ENCODE results near the gene CXCR4. TPM values are rescaled to one million over a fixed set of nuclear protein-coding genes. Genes with fewer than 3 reads are reported as not detected.

CXCR4 gene
- total RNA-seq: 4.4 TPM
- long read RNA-seq, partial matches to known transcripts: 0 of 3 reads
- long read RNA-seq, other reads (novel, unspliced or antisense): 0 of 3 reads

DNA sequence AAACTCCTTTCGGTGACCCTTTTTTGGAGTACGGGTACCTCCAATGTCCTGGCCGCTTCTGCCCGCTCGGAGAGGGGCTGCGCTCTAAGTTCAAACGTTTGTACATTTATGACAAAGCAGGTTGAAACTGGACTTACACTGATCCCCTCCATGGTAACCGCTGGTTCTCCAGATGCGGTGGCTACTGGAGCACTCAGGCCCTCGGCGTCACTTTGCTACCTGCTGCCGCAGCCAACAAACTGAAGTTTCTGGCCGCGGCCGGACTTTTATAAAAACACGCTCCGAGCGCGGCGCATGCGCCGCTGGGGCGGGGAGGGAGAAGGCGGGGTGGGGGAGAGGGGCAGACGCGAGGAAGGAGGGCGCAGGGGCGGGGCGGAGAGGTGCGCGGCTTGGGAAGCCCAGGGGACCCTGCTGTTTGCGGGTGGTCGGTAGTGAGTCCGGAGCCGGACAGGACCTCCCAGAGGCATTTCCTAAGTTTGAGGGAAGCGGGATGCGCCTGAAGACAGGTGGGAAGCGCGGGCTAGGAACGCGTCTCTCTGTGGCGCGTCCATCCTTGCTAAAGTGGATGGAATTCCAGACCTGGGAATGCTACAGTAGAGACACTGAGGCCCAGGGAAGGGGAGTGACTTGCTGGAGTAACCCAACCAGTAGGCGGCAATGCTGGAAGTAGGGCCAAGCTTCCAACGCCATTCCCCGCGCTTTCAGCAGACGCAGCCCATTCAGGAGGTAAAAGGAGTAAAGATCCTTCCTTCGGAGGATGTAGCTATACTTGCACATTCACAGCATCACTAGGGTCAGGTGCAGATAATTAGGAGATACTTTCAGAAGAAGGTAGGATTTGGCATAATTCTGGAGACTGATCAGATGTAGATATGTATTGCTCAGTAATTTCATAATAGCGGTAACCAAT lies at the start of gene CXCR4:
Gene CXCR4, minus strand, starts transcription at position 241 of the 910 bp plus-strand sequence. Its CDS starts 89 bp downstream, at position 152.
- intact Hi-C loops (cut with DNase I): loop anchor here (5.0 to 10.0 kb wide), 2 partner anchors 203 to 259 kb away; no protein-coding TSS in a partner anchor
- DNase-seq (ENCODE audit: low spot score): peak; percentile 93

DNA sequence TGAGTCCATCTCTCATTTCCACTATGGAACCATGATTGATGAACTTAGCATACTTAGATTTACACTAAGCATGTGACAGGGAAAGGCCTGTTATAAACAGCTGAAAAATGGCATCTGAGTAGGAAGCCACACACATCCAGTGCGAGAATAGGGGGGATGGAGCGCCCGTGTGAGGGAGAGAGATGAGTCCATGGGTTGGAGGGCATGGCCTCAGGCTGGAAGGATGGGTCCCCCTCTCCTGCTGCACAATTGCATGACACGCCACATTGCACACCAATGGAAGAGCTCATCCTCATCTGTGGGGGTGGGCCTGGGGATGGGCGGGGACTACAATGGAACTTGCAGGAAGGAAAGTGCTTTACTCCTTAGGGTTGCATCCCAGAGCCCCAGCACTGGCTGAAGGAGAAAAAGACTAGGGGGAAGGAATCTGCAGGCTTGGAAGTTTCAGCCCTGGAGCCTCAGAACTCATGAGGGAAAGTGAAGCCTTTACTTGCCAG lies 46.4 kb upstream of the CXCR4 start:
- intact Hi-C loops (cut with DNase I): no loop called here

DNA sequence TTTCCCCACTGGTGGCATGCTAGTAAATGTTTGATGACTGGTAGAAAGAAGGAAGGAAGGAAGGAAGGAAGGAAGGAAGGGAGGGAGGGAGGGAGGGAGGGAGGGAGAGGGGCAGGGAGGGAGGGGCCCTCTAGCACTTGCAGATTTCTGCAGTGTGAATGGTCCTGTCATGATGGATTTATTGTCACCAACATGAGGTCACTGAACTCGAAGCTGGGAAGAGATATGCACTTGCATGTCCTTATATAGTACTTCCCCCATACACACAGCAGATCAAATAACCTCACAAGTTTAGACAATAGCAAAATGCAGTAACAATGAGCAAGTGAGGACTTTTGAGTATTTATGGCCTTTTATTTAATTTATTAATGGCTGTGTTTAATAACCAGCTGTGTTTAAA lies 44.5 kb upstream of the CXCR4 start:
- intact Hi-C loops (cut with DNase I): no loop called here
- DNase-seq (ENCODE audit: low spot score): no peak

More for the DNA sequence above, 46.4 kb upstream of the CXCR4 start:
- DNase-seq (ENCODE audit: low spot score): no peak

- no peak for DNase-seq (ENCODE audit: low spot score)
- intact Hi-C loops (cut with DNase I): no loop called here
Observed at GRCh38 chr2:136156411-136156810, 38.5 kb upstream of the CXCR4 start.

DNA sequence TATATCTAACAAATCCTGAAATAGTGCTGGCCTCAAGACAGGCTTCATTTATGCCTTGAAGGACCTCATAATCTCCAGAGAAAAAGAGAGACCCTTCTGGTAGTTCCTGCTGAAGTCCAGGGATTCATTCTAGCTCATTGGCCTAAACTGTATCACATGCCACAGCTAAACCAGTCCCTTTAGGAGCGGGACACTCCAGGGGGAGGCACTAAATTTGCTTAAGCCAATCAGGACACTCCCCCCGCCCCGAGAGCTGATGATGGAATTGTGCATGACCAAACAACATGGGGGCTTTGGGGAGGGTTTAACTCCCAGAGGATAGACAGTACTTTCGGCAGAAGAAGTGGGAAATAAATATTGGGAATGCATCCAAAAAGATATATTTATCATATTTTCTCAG lies 36.4 kb upstream of the CXCR4 start:
- no peak for DNase-seq (ENCODE audit: low spot score)
- intact Hi-C loops (cut with DNase I): no loop called here

DNA sequence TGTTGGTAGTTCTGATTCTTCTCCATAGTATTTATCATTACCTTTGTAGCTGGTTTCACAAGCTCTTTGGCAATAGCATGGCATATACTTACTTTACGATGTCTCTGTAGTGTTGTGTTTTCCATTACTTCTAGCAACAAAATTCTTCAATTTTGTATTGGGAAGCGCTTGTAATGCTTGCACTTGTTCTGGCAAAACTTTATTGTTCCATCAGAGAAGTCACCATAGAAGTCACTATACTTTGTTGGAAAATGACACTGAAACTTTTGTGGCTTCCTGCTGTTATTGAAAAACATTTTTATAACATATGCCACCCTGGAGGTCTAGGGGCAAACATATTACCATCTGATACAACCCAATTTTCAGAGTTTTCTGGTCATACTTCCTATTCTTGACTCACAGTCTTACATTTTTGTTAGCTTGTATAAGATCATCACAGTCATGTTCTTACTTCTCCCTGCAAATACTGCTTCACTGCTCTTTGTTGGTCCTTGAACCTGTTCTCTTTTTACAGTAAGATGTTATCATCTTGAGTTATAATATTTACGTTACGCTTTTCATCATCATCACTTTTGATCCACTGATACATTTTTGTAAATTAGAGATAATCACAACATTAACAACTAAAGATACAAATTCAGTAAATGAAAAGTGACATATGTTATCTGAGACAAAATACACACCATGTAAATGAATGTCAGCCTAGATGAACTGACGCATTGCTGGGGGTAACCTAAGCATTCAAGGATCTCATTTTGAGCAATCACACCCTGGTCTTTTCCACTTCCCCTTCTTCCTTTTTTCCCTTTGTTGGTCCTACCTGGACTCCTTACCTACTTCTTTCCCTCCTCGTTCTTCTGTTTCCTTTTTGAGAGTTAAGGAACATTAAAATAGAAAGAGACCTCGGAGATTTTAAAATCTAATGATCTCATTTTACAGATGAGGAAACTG lies 33.3 kb upstream of the CXCR4 start:
- intact Hi-C loops (cut with DNase I): no loop called here

DNA sequence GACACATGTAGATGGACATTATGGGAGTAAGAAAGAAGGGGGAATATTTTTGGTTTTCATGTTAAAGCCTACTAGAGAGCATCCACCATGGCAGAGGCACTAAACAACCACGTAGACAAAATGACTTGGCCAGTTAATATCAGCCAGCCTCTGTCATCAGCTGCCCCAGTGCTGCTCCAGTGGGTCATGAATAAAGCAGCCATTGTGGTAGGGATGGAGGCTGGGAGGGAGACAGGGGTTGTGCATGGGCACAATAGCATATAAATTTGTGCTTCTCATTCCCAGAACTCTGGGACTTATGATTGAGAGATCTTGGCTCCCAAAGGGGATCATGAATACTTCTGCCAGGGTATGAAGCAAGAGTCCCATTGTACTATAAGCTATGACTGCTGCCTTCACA lies 31.1 kb upstream of the CXCR4 start:
- no peak for DNase-seq (ENCODE audit: low spot score)
- intact Hi-C loops (cut with DNase I): no loop called here

More for the DNA sequence above, 33.3 kb upstream of the CXCR4 start:
- no peak for DNase-seq (ENCODE audit: low spot score)

DNA sequence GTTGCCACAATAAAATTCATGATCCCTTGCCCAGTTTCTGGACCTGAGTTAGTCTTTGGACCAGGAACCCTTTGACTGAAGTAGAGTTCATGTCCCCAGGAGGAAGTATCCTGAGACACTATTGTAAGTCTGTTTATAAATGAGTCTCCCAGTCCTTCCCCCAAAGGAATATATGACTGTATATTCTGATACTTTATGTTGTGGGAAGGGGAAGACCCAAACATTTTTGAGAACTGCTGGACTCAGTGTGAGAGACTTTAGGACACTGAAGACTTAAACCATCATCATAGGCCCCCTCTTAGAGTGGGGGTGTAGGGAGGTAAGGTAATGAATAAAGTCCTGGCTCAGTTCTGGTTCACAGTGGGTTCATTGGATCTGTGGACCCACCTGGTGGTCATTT lies 28.6 kb upstream of the CXCR4 start:
- DNase-seq (ENCODE audit: low spot score): no peak
- intact Hi-C loops (cut with DNase I): no loop called here

DNA sequence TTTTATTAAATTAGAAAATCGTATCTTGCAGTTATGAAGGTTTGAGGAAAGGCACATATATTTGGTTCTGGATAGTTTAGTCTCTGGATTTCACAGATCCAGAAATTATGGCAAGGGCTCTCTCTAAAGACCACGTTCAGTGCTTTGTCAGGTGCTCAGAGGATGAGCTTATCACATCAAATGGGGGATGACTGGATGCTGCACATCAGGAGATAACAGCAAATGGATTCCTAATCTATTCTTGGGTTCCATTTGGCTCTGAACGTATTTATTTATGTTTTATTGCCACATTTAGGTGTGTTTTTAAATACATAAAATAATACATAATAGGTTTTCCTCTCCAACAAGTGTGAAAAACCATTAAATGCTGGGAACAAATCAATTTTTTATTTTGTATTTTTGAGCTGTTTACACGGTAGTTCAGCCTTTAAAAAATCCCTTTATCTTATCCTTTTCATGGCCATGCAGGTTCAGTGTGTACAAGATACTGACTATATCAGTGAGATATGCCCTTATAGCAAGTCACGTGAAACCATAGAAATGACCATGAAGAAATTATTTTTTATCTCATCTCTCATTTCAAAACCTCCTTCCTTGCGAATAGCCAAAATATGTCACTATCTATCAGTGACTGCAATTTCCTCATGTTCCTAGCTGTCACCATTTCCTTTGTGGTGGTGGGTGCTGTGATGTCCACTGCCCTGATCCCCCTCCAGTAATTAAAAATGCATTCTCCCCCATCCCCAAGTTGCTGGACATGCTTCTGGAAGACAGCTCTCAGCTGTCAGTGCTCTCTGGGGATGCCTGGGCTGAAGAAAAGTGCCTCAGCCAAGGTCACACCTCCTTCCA lies 25.9 kb upstream of the CXCR4 start:
- DNase-seq (ENCODE audit: low spot score): no peak
- intact Hi-C loops (cut with DNase I): no loop called here

DNA sequence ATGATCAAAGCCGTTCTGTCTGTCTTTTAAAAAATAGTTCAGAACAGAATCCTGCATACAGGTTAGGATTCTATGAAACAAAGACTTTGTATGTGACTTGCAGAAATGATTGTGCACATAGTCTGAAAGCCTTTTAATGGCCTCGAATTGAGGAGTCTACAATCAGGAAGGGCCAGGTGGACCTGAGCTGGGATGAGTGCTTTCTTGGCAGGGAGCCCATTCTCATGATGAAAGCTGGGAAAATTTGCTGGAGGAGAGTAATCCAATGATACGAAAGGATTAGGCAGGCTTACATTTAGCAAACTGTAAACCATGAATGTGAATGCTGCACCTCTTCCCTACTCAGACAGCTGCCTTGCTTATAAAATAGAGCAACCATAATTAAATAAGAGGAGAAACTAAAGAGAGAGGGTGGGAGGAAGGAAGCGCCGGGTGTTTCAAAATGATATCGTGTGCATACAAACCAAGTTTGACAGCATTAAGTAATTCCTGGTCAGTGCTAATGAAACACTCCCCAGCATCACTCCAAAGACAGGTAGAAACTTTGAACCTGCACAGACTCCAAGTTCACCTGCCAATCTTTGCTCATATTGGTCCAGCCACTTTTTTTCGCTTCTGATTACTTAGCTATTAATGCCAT lies 23.7 kb upstream of the CXCR4 start:
- intact Hi-C loops (cut with DNase I): no loop called here
- no peak for DNase-seq (ENCODE audit: low spot score)

DNA sequence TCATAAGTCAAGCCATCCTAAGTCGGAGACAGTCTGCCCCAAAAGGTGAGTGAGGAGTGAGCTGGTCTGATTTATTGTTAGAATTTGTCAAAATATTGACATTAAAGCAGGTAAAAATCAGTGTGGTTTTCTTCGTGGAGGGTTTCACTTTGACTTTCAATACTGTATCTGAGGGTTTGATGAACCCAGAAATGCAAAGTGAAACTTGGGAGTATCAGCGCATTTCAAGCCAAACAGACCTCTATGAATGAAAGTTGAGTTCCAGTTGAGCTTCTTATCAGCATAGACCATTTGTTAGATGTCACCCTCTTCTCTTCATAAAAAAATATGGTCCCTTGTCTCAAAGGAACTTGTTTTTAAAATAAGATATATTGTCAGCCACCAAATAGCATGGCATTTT lies 21.7 kb upstream of the CXCR4 start:
- intact Hi-C loops (cut with DNase I): no loop called here
- no peak for DNase-seq (ENCODE audit: low spot score)

GRCh38 chr2:136137982-136138381 lies 20.0 kb upstream of the CXCR4 start:
- no peak for DNase-seq (ENCODE audit: low spot score)
- intact Hi-C loops (cut with DNase I): no loop called here

- intact Hi-C loops (cut with DNase I): no loop called here
- no peak for DNase-seq (ENCODE audit: low spot score)
Observed at GRCh38 chr2:136136931-136137330, 19.0 kb upstream of the CXCR4 start.

DNA sequence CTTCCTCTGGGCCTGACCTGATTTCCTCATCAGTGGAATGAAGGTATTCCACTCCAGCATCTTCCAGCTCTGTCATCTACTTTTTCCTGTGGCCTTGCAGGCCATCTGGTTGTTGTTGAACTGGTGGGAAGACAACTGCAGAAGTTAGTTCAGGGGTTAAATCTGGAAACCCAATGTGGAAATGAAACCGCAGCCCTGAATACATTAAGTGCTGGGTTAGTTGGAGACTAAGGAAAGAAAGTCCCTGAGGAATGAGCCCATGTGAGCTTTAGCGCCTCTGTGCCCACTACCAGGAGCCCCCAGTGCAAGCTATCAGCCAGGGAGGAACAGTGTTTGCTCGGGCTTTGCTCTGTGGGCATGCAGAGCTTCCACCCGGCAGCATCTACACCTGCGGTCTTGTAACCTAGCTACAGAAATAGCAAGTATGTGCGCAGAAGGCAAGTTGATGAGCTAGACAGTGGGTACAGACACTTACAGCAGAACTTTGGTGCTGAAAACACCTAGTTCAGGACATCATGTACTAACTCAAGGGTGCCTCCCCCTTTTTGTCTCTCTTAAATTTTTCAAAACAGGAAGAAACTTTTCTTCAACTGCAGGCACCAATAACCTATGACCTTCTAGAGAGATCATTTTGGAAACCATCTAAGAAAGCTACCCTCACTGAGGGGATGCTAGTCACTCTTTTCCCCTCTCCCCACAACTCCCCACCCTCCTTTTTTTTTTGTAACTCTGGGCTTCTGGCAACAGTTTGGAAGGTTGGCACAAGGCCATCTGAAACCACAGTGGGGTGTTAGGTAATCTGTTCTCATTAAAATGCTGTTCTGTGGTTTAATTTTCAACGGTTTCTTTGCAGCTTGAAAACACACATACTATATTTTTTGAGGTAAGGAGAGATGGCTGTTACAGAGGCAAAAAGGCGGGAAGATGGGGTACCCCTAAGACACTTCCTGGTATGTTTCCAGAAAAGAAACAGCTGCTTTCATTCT lies 18.3 kb upstream of the CXCR4 start:
- DNase-seq (ENCODE audit: low spot score): no peak
- intact Hi-C loops (cut with DNase I): no loop called here

DNA sequence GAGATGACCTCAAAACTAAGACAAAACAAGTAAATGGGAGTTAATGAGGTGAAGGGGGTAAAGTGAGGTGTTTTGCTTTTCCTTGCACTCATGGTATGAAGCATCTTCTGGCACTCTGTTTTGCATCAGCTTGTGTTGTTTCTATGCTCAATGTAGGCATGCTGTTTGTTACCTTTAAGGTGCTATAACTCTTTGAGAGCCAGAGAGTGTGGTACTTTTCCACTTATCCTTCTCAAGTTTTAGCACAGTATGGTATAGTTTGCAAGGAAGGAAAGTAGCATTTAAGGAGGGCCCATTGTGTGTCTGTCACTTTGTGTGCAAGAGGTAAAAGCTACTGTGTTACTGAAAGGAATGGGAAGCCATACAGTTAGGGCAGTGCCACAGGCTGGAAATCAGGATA lies 17.5 kb upstream of the CXCR4 start:
- intact Hi-C loops (cut with DNase I): no loop called here
- DNase-seq (ENCODE audit: low spot score): no peak

- no peak for DNase-seq (ENCODE audit: low spot score)
- intact Hi-C loops (cut with DNase I): no loop called here
Observed at GRCh38 chr2:136134126-136134525, 16.2 kb upstream of the CXCR4 start.

- DNase-seq (ENCODE audit: low spot score): no peak
- intact Hi-C loops (cut with DNase I): no loop called here
Observed at GRCh38 chr2:136133586-136133985, 15.6 kb upstream of the CXCR4 start.

All from cardiac septum (tissue), 1 donor.